ENCODE data around the gene PLK5. TPM values are rescaled to one million over a fixed set of nuclear protein-coding genes. Genes with fewer than 3 reads are reported as not detected.

PLK5 gene
- total RNA-seq, 1 experiment from 2014 or later = not detected

DNA sequence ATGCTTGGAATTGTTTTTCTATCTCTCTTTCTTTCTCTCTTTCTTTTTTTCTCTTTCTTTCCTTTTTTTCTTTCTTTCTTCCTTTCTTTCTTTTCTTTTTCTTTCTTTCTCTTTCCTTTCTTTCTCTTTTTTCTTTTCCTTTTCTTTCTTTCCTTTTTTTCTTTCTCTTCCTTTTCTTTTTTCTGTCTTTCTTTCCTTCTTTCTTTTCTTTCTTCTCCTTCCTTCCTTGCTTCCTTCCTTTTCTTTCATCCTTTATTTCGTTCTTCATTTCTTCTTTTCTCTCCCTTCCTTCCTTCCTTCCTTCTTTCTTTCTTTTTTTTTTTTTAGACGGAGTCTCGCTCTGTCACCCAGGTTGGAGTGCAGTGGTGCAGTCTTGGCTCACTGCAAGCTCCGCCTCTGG, 46.1 kb downstream of the PLK5 start:
- H3K4me3 ChIP-seq (ENCODE audit: low read depth, low read length, poor library complexity, severe bottlenecking) = no peak overlapping the region
- CTCF ChIA-PET = no interaction called here
- H3K4me1 ChIP-seq (ENCODE audit: insufficient read depth, low read length, poor library complexity, severe bottlenecking) = peaks cover 7% of the 10 kb centered on the region
- H3K9me3 ChIP-seq (ENCODE audit: low read depth, low read length, poor library complexity, severe bottlenecking) = no peaks in the 10 kb centered on the region
- BruUV-seq (replicated peaks) = no TSS peak
- intact Hi-C loops (cut with micrococcal nuclease; ENCODE audit: unreplicated experiment) = no loop called here
- no peaks in the 10 kb centered on the region for H3K36me3 ChIP-seq (ENCODE audit: insufficient read depth, low read length, poor library complexity, severe bottlenecking)
- TF ChIP-seq CTCF (conservative IDR thresholded peaks at IDR 0.05; ENCODE audit: low read depth, low read length) = no peak
- no peak for TF ChIP-seq EZH2 (IDR thresholded peaks at IDR 0.05; ENCODE audit: borderline replicate concordance, low read depth, low read length, poor library complexity, severe bottlenecking)
- no peak for DNase-seq (ENCODE audit: low spot score)
- H3K27me3 ChIP-seq (replicated peaks; ENCODE audit: insufficient read depth, low read depth, low read length, poor library complexity) = no peaks in the 10 kb centered on the region
- H3K27ac ChIP-seq (ENCODE audit: low read depth, low read length, poor library complexity, severe bottlenecking) = no peak overlapping the region
- POLR2A ChIA-PET (ENCODE audit: low non-redundant PET) = no interaction called here

- no peak overlapping the region for H3K27ac ChIP-seq (ENCODE audit: low read depth, low read length, poor library complexity, severe bottlenecking)
These were observed 47.0 kb downstream of the PLK5 start for GRCh38 chr19:1570836-1571235.

DNA sequence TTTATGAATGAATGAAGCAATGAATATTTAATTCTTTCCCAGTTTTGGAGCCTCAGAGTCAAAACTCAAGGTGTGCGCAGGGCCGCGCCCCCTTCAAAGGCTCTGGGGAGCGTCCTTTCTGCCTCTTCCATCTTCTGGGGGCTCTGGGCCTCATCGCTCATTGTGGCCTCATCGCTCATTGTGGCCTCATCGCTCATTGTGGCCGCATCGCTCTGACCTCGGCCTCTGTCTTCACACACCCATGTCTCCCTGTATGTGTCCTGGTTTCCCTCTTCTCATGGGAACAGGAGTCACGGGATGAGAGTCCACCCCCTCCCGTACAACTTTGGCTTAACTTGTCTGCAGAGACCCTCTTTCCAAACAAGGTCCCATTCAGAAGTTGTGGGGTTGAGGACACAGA, 47.5 kb downstream of the PLK5 start:
- Histone ChIP-seq H3K36me3 (ENCODE audit: insufficient read depth, low read length, poor library complexity, severe bottlenecking) (peaks cover 1% of the 10 kb centered on the region), H3K9me3 (ENCODE audit: low read depth, low read length, poor library complexity, severe bottlenecking) (no peaks in the 10 kb centered on the region), H3K27me3 (replicated peaks; ENCODE audit: insufficient read depth, low read depth, low read length, poor library complexity) (no peaks in the 10 kb centered on the region), H3K4me3 (ENCODE audit: low read depth, low read length, poor library complexity, severe bottlenecking) (no peak overlapping the region), H3K4me1 (ENCODE audit: insufficient read depth, low read length, poor library complexity, severe bottlenecking) (no peaks in the 10 kb centered on the region), H3K27ac (ENCODE audit: low read depth, low read length, poor library complexity, severe bottlenecking) (no peak overlapping the region)
- no TSS peak for BruUV-seq (replicated peaks)
- DNase-seq (ENCODE audit: low spot score) = no peak
- intact Hi-C loops (cut with micrococcal nuclease; ENCODE audit: unreplicated experiment) = no loop called here
- ChIA-PET POLR2A (ENCODE audit: low non-redundant PET) (no interaction called here), CTCF (no interaction called here)
- TF ChIP-seq CTCF (conservative IDR thresholded peaks at IDR 0.05; ENCODE audit: low read depth, low read length) (no peak), EZH2 (IDR thresholded peaks at IDR 0.05; ENCODE audit: borderline replicate concordance, low read depth, low read length, poor library complexity, severe bottlenecking) (no peak)

More at GRCh38 chr19:1570836-1571235, 47.0 kb downstream of the PLK5 start:
- ChIA-PET CTCF (no interaction called here), POLR2A (ENCODE audit: low non-redundant PET) (interaction anchor here (0.6 kb wide), 1 partner anchor 458 kb away, joined by 3 read pairs; no protein-coding TSS in a partner anchor)
- Histone ChIP-seq H3K9me3 (ENCODE audit: low read depth, low read length, poor library complexity, severe bottlenecking) (no peaks in the 10 kb centered on the region), H3K4me1 (ENCODE audit: insufficient read depth, low read length, poor library complexity, severe bottlenecking) (peaks cover 3% of the 10 kb centered on the region), H3K4me3 (ENCODE audit: low read depth, low read length, poor library complexity, severe bottlenecking) (no peak overlapping the region), H3K36me3 (ENCODE audit: insufficient read depth, low read length, poor library complexity, severe bottlenecking) (no peaks in the 10 kb centered on the region), H3K27me3 (replicated peaks; ENCODE audit: insufficient read depth, low read depth, low read length, poor library complexity) (no peaks in the 10 kb centered on the region)
- no TSS peak for BruUV-seq (replicated peaks)
- DNase-seq (ENCODE audit: low spot score) = no peak
- TF ChIP-seq CTCF (conservative IDR thresholded peaks at IDR 0.05; ENCODE audit: low read depth, low read length) (no peak), EZH2 (IDR thresholded peaks at IDR 0.05; ENCODE audit: borderline replicate concordance, low read depth, low read length, poor library complexity, severe bottlenecking) (no peak)
- intact Hi-C loops (cut with micrococcal nuclease; ENCODE audit: unreplicated experiment) = no loop called here

All from A673 (cell line).